HG02973 (cell line): ENCODE results near the gene ARHGDIA.

Experiments
- ATAC-seq: cut with Tn5 transposase; IDR thresholded peaks from one replicate; pipeline ENCODE4 v1.9.1; 2021; ENCODE audit warnings: moderate library complexity; ENCODE audit not compliant: unreplicated experiment

Gene ARHGDIA

GRCh38 chr17:81828656-81829055 lies 42.5 kb downstream of the ARHGDIA start:
- ATAC-seq = no peak

GRCh38 chr17:81825841-81826466 lies 45.2 kb downstream of the ARHGDIA start:
- no peak for ATAC-seq

GRCh38 chr17:81824595-81824994 lies 46.5 kb downstream of the ARHGDIA start:
- no peak for ATAC-seq

- no peak for ATAC-seq
Observed at GRCh38 chr17:81823820-81824550, 47.2 kb downstream of the ARHGDIA start.

GRCh38 chr17:81822996-81823819 lies 47.9 kb downstream of the ARHGDIA start:
- no peak for ATAC-seq

- no peak for ATAC-seq
Observed at GRCh38 chr17:81822312-81822637, 48.9 kb downstream of the ARHGDIA start.

GRCh38 chr17:81821603-81822311 lies 49.4 kb downstream of the ARHGDIA start:
- no peak for ATAC-seq

GRCh38 chr17:81821147-81821546 lies 50.0 kb downstream of the ARHGDIA start:
- no peak for ATAC-seq

- no peak for ATAC-seq
Observed at GRCh38 chr17:81819708-81820107, 51.4 kb downstream of the ARHGDIA start.

- no peak for ATAC-seq
Observed at GRCh38 chr17:81817758-81818147, 53.4 kb downstream of the ARHGDIA start.
